ENCODE measurements around the gene ZFYVE21. TPM values are rescaled to one million over a fixed set of nuclear protein-coding genes. Genes with fewer than 3 reads are reported as not detected.

The ZFYVE21 gene
- total RNA-seq, result 48.2 and 50.1 TPM in 2 replicates
- 72.0 TPM for polyA plus RNA-seq (2012)

- DNase-seq (ENCODE audit: low read depth), result peak; percentile 99
Observed at GRCh38 chr14:103715052-103716000, at the start of gene ZFYVE21, which contains the start of gene XRCC3. ZFYVE21 (plus strand) TSS chr14:103715810; CDS start chr14:103715842, 32 bp downstream. XRCC3 (minus strand) TSS chr14:103715451; CDS start chr14:103711087, 4,364 bp downstream.

- no peak for DNase-seq (ENCODE audit: low read depth)
Observed at GRCh38 chr14:103667671-103668070, 47.9 kb upstream of the ZFYVE21 start.

- DNase-seq (ENCODE audit: low read depth), result no peak
Observed at GRCh38 chr14:103668117-103668516, 47.5 kb upstream of the ZFYVE21 start.

- DNase-seq (ENCODE audit: low read depth), result no peak
Observed at GRCh38 chr14:103669370-103669769, 46.2 kb upstream of the ZFYVE21 start.

- no peak for DNase-seq (ENCODE audit: low read depth)
Observed at GRCh38 chr14:103671911-103672310, 43.7 kb upstream of the ZFYVE21 start.

GRCh38 chr14:103675957-103676356 is 39.7 kb upstream of the ZFYVE21 start:
- no peak for DNase-seq (ENCODE audit: low read depth)

- no peak for DNase-seq (ENCODE audit: low read depth)
Observed at GRCh38 chr14:103676881-103677675, 38.5 kb upstream of the ZFYVE21 start.

GRCh38 chr14:103679351-103679750 is 36.3 kb upstream of the ZFYVE21 start:
- DNase-seq (ENCODE audit: low read depth), result no peak

GRCh38 chr14:103680491-103681231 is 34.9 kb upstream of the ZFYVE21 start:
- no peak for DNase-seq (ENCODE audit: low read depth)

- DNase-seq (ENCODE audit: low read depth), result no peak
Observed at GRCh38 chr14:103683139-103683538, 32.5 kb upstream of the ZFYVE21 start.

GRCh38 chr14:103684471-103684870 is 31.1 kb upstream of the ZFYVE21 start:
- DNase-seq (ENCODE audit: low read depth), result peak; percentile 62

- no peak for DNase-seq (ENCODE audit: low read depth)
Observed at GRCh38 chr14:103684871-103685270, 30.7 kb upstream of the ZFYVE21 start.

GRCh38 chr14:103685276-103686211 is 30.1 kb upstream of the ZFYVE21 start:
- no peak for DNase-seq (ENCODE audit: low read depth)

GRCh38 chr14:103686831-103687485 is 28.7 kb upstream of the ZFYVE21 start:
- no peak for DNase-seq (ENCODE audit: low read depth)

GRCh38 chr14:103687712-103688111 is 27.9 kb upstream of the ZFYVE21 start:
- DNase-seq (ENCODE audit: low read depth), result no peak

GRCh38 chr14:103688441-103688840 is 27.2 kb upstream of the ZFYVE21 start:
- DNase-seq (ENCODE audit: low read depth), result no peak

- DNase-seq (ENCODE audit: low read depth), result no peak
Observed at GRCh38 chr14:103688906-103689902, 26.4 kb upstream of the ZFYVE21 start.

GRCh38 chr14:103690332-103690731 is 25.3 kb upstream of the ZFYVE21 start:
- DNase-seq (ENCODE audit: low read depth), result no peak

Data from myocyte (in vitro differentiated cells).